GM19467 (cell line): ENCODE results near the gene SLC15A5.

Experiments
- ATAC-seq: cut with Tn5 transposase; IDR thresholded peaks from one replicate; pipeline ENCODE4 v1.9.1; 2021; ENCODE audit warnings: mild to moderate bottlenecking, moderate library complexity; ENCODE audit not compliant: unreplicated experiment

The SLC15A5 gene

DNA sequence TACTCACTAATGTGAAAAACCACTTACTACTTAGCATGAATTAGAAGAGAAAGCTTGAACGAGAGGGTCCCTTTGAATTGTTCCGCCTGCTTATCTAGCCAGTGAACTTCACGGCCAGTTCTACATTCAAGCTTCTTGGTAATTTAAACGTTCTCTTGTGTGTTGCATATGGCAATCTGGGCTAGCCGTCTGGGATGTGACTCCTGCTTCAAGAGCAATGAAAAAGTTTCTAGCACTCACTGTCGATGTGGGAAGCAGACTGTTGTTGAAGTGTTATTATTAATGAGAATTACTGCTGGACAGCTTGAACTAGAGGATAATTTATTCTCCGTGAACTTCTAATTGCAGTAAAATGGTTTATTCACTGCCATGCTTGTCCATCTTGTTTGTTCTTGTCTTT lies 93.9 kb downstream of the SLC15A5 start:
- ATAC-seq, result no peak

DNA sequence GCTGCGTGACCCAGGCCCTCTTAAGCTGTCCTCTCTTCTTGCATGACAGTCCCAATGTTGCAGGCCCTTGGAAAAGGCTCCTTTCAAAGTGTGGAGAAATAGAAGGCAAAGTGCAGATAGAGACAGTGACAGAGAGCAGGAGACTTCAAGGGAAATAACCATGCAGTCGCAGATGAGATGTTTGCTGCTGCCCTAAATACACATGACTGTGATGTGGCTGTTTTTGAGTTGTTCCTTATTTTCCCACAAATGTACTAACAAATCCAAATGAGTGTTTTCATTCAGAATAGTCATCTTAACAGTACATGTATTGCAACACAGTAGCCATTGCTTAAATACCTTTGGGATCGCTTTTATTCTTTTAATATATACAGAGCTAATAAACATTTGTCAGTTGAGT lies 101.6 kb downstream of the SLC15A5 start:
- ATAC-seq, result no peak

DNA sequence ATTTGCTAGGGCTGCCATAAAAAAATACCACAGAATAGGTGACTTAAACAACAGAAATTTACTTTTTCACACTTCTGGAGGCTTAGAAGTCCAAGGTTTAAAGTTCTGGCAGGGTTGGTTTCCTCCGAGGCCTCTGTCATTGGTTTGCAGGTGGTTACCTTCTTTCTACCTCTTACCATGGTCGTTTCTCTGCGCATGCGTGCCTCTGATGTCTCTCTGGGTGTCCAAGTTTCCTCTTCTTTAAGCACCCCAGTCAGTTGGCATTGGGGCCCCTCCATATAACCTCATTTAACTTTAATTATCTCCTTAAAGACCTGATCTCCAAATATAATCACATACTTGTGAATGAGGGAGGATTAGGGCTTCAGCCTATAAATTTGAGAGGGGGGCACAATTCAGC lies 103.2 kb downstream of the SLC15A5 start:
- ATAC-seq, result no peak

DNA sequence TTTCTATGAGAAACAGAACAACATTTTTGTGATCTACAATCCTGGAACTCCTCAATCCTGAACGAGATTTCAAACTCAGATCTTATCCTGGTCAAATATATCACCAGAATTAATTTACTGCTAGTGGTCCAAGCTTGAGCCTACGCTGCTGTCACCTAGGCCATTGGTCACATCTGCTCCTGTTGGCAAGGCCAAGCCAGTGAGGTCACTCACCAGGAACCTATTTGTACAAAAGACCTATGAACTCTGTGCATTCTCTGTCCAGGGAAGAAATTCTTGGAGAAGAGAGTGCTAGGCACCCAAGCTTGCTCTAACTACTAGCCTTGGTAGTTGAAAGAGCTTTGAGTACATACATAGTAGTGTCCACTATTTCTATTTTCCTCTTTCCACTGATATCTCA lies 106.1 kb downstream of the SLC15A5 start:
- ATAC-seq, result no peak

DNA sequence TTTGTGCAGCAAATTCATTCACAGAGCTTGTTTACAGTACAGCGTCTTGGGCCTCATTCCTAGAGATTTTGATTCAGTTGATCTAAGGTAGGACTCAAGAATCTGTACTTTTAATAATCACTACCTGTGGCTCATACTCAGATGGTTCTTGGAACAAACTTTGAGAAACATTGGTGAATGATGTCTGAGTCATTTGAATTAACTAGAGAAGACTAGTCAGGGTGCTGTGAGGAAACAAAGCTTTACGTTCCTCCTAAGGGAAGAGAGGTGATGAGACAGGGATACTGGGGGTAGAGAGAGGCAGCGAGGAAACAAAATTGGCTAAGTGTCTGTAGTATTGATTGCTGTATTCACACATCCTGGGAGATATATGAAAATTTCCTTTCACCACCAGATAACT lies 109.4 kb downstream of the SLC15A5 start:
- ATAC-seq, result no peak

DNA sequence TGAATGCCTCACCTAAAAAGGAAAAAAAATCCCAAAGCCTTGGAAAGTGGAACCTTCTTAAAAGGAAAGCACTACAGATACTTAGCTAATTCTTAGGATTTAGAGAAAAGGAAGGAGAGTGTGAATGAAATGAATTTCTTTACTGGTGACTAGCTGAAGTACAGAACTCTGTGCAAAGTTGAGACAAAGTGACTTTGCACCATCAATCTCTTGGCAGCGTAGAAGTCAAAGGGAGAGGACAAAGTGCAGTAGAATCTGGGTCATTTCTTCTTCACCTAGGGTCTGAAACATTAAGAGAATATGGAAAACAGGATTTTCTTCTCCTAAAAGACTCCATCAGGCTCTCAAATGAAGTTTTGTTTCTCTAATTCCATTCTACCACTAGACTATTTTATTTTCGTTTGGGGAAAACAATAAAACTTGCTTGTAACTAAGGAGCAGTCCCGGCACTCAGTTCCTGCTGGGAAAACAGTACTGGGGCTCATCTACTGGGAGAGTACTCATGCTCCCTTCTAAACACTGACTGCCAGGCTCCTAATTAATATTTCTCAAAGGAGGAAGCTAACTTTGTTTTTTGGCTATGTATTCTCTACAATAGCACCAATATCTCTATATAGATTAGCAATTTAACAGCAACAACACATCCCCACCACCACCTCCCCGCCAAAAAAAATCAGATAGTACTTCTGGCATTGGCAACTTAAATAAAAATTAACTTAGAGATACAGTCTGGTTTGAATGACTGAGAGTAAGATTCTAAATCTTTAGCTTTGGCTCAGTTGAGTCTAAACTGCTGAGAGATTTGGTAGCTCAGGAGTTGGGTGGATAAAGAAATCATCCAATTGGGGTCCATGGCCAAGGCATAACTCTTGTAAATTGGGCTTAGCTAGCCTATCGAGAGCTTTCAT lies 110.7 kb downstream of the SLC15A5 start:
- ATAC-seq, result no peak

DNA sequence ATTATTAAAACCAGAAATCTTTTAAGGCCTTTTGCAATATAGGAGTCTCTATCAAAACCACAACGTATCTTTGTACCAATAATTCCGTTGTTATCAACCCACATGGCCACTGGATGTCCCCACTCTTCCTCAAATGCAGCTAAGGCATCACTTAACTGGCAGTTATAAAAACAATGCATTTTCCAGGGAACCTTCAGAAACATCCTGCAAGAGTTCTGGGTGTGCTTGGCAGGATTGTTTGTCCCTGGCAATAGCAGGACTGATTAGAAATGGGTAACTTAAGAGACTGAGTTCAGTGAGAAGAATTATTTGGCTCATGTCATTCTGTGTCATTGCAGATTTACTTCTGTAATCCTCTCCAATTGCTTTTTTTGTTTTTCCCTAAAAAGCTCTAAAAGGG lies 112.0 kb downstream of the SLC15A5 start:
- ATAC-seq, result no peak

DNA sequence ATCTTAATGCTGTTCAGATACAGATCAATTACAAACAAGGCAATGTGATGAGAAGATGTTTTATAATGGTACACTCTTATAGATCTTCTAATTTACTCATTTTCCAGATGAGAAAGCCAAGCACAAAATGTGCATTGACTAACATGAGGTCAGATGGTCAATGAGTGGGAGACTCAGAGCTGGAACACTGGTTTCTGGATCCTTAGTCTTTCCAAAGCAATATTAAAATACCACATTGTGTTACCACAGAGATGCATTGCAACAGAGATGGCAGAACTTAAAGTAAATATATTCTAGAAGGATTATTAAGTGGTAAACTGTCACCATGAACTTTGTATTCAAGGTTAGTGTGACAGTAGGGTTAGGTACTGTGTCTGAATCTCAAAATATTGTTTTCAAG lies 113.6 kb downstream of the SLC15A5 start:
- no peak for ATAC-seq

DNA sequence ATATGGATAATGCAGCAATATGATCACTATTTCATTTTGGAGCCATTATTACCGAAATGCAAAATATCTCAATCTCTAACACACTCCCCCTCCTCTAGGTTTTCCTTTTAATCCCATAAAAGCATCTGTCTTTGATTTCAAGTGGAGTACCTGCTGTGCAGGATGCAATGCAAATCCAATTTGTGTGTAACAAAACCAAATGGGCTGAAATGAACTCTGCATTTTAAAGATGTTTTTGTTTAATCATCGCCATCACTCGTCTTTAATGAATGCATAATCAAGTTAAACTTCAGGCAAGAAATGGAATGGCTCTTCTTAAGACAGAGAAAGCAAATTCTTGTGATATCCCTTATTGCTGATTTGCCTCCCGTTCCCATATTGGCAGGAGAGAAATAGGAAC lies 114.3 kb downstream of the SLC15A5 start:
- no peak for ATAC-seq

DNA sequence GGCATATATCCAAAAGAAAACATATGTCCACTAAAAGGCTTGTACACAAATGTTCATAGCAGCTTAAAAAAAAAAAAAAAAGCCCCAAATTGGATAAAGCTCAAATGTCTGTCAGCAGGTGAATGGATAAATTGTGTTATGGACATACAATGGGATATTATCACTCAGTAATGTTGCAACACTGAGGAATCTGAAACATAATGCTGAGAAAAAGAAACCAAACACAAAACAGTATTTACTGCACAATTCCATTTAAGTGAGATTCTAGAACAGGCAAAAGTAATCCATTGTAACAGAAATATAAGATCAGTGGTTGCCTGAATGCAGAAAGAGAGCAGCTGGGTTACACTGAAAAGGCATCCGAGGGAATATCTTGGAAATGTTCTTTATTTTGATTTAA lies 117.9 kb downstream of the SLC15A5 start:
- ATAC-seq, result no peak

DNA sequence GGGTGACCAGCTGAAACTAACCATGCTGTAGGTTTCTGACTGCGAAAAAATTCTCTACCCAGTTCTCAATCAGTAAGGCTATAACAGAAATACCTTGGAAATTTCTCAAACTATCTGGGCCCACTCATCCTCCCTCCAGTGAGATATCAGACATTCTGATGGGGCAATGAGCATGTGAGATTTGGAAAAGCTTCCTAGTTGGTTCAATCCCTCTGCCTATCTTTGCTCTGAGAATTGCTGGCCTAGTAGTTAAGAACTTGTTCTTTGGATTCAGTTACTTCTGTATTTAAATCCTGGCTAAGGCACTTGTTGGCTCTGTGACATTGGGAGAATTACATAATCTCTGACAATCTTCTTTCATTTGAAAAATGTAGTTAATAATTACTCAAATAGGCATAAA lies 119.4 kb downstream of the SLC15A5 start:
- ATAC-seq, result no peak

DNA sequence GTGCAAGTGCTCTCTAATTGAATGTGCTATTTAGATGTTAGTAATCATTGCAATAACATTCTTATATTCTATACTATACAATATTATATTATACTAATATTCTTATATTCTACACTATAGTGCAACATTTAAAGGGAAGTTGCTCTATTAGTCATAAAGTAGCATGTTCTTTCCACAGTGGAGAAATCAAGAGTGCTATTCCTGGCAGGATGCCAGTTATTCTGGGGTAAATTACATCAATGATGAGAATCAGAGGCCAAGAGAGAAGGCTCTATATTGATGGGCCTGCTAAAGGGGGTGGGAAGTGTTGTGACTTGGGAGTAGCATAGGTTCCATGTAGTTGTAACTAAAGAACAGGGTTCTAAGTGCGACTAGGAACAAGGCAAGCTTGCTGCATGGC lies 121.5 kb downstream of the SLC15A5 start:
- ATAC-seq, result no peak

DNA sequence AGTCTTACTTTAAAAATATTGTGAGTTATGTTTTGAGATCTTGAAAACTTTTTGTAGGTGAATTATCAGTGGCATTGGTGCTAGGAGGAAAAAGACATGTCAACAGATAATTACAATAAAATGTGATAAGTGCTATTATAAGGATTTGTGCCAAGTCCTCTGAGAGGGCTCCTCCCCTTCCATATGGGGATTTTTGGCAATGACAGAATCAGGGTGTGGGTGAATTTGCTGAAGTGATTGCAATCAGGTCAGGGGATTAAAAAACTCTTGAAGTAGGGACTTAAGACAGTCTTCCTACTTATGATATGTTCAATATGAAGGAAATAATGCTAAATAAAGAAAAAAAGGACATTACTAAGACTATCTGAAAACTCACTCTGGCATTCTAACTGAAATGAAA lies 122.5 kb downstream of the SLC15A5 start:
- ATAC-seq, result no peak

DNA sequence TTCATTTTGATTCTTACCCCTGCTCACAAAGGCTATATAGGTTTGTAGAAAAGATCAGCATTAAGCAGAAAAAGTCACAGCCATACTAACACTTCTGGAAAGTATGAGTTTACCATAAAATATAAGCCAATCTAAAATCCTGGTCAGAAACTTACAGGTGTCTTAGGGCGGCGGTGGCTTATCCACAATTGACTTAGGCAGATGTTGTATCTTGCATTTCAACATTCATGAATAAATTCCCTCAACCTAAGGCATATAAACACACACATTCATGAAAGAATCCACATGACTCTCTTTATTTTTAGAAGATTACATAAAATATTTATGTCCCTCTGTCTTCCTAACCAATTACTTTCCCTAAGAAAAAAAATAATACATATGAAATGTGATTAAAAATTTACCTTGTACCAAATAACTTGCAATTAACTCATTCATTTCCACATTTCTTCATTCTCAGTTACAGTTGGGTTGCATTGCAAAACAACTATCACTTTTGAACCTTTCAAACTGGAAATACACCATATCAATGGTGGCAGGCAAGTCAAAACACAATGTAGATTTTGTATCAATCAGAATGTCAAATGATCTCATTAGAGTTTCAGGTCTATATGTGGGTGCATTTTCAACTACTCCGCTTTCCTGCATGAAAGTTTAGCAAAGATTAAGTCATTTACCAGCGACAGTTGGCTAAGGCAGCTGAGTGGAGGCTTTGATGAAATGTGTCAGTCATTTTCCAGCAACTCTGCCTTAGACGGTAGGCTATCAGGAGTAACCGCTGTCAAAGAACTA lies 124.4 kb downstream of the SLC15A5 start:
- no peak for ATAC-seq

DNA sequence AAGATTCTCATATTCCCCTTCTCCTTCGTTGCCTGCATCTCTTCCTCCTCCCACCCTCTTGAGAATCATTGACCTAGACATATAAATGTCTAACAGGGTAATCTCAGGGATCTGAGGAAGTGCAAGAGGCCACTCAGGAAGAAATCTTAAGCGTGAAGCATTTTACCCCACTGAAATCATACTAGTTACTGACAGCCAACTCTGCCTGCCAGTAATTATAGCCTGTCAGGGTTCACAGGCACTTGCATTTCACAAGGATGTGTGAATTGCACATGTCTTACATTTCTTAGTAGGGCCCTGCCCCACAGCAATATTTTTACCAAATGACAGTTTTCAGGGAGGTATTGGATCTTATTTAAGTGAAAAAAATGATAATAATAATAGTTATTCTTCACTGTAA lies 127.2 kb downstream of the SLC15A5 start:
- no peak for ATAC-seq

DNA sequence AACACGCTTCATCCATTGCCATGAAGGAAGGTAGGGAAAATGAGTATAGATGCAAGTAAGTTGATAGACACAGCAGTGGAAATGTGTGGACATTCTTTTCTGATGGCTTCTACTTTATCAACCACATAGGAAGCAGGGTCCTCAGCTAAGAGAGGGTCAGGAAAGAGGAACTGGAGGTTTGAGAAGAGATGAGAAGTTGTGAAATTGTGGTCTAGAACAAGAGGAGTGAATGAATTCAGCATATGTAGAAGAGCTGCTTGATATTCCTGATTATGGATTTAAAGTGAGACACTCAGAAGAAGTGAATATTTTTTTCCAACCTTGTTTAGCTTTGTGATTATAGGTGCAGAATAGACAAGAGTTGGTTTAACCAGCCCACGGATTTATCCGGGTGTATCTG lies 128.5 kb downstream of the SLC15A5 start:
- ATAC-seq, result no peak
